Measurements from ENCODE around the gene AR. TPM values are rescaled to one million over a fixed set of nuclear protein-coding genes. Genes with fewer than 3 reads are reported as not detected.

The AR gene
- total RNA-seq, 4 donors from 2014 or later: 2.7 to 6.3 (median 4.3) TPM

- DNase-seq (ENCODE audit: extremely low spot score): no peak
- no peaks in the 10 kb centered on the region for H3K9me3 ChIP-seq
- H3K4me1 ChIP-seq: no peaks in the 10 kb centered on the region
- TF ChIP-seq EP300 (IDR thresholded peaks at IDR 0.05) (no peak), POLR2A (IDR thresholded peaks at IDR 0.05; ENCODE audit: low read depth) (no peak), POLR2AphosphoS5 (IDR thresholded peaks at IDR 0.05) (no peak), CTCF (IDR thresholded peaks at IDR 0.05) (no peak)
- H3K4me3 ChIP-seq: no peak overlapping the region
- intact Hi-C loops (cut with DNase I): no loop called here
- WGBS: 79% methylated on average over 1 of the region's 1 CpG
- no peaks in the 10 kb centered on the region for H3K36me3 ChIP-seq
- H3K27ac ChIP-seq (replicated peaks in 1 of 4): no peak overlapping the region
- no peaks in the 10 kb centered on the region for H3K27me3 ChIP-seq
These were observed 63.6 kb downstream of the AR start for GRCh38 chrX:67607466-67607865.

- H3K4me3 ChIP-seq: no peak overlapping the region
- no peaks in the 10 kb centered on the region for H3K4me1 ChIP-seq
- no peaks in the 10 kb centered on the region for H3K36me3 ChIP-seq
- no peak for DNase-seq (ENCODE audit: extremely low spot score)
- H3K9me3 ChIP-seq: peaks cover 0 to 3% (median 0%) of the 10 kb centered on the region in 4 donors
- TF ChIP-seq POLR2A (IDR thresholded peaks at IDR 0.05; ENCODE audit: low read depth) (no peak), CTCF (IDR thresholded peaks at IDR 0.05) (no peak), EP300 (IDR thresholded peaks at IDR 0.05) (no peak), POLR2AphosphoS5 (IDR thresholded peaks at IDR 0.05) (no peak)
- WGBS: 0% methylated on average over 1 of the region's 1 CpG
- H3K27ac ChIP-seq (replicated peaks in 1 of 4): no peak overlapping the region
- H3K27me3 ChIP-seq: no peaks in the 10 kb centered on the region
- intact Hi-C loops (cut with DNase I): no loop called here
These were observed 66.5 kb downstream of the AR start for GRCh38 chrX:67610282-67610681.

GRCh38 chrX:67612231-67612630, 68.4 kb downstream of the AR start:
- no peak for DNase-seq (ENCODE audit: extremely low spot score)
- WGBS: 43% methylated on average over 3 of the region's 3 CpGs
- H3K36me3 ChIP-seq: no peaks in the 10 kb centered on the region

GRCh38 chrX:67613366-67613765, 69.5 kb downstream of the AR start:
- no peaks in the 10 kb centered on the region for H3K27me3 ChIP-seq
- peaks cover 0 to 5% (median 0%) of the 10 kb centered on the region in 4 donors for H3K9me3 ChIP-seq
- intact Hi-C loops (cut with DNase I): no loop called here
- H3K4me1 ChIP-seq: no peaks in the 10 kb centered on the region
- H3K27ac ChIP-seq (replicated peaks in 1 of 4): no peak overlapping the region
- DNase-seq (ENCODE audit: extremely low spot score): no peak
- no peak overlapping the region for H3K4me3 ChIP-seq
- no peaks in the 10 kb centered on the region for H3K36me3 ChIP-seq
- TF ChIP-seq CTCF (IDR thresholded peaks at IDR 0.05) (no peak), POLR2AphosphoS5 (IDR thresholded peaks at IDR 0.05) (no peak), EP300 (IDR thresholded peaks at IDR 0.05) (no peak), POLR2A (IDR thresholded peaks at IDR 0.05; ENCODE audit: low read depth) (no peak)

More at GRCh38 chrX:67612231-67612630, 68.4 kb downstream of the AR start:
- intact Hi-C loops (cut with DNase I): no loop called here
- TF ChIP-seq POLR2A (IDR thresholded peaks at IDR 0.05; ENCODE audit: low read depth) (no peak), CTCF (IDR thresholded peaks at IDR 0.05) (no peak), EP300 (IDR thresholded peaks at IDR 0.05) (no peak), POLR2AphosphoS5 (IDR thresholded peaks at IDR 0.05) (no peak)
- Histone ChIP-seq H3K27me3 (no peaks in the 10 kb centered on the region), H3K4me1 (no peaks in the 10 kb centered on the region), H3K9me3 (peaks cover 0 to 5% (median 0%) of the 10 kb centered on the region in 4 donors), H3K27ac (replicated peaks in 1 of 4) (no peak overlapping the region), H3K4me3 (no peak overlapping the region)

GRCh38 chrX:67613996-67614395, 70.2 kb downstream of the AR start:
- intact Hi-C loops (cut with DNase I): no loop called here
- peaks cover 0 to 5% (median 0%) of the 10 kb centered on the region in 4 donors for H3K9me3 ChIP-seq
- no peak overlapping the region for H3K4me3 ChIP-seq
- 64% methylated on average over 2 of the region's 2 CpGs for WGBS
- H3K4me1 ChIP-seq: no peaks in the 10 kb centered on the region
- TF ChIP-seq EP300 (IDR thresholded peaks at IDR 0.05) (no peak), POLR2AphosphoS5 (IDR thresholded peaks at IDR 0.05) (no peak), POLR2A (IDR thresholded peaks at IDR 0.05; ENCODE audit: low read depth) (no peak), CTCF (IDR thresholded peaks at IDR 0.05) (no peak)
- no peak overlapping the region for H3K27ac ChIP-seq (replicated peaks in 1 of 4)
- H3K27me3 ChIP-seq: no peaks in the 10 kb centered on the region
- H3K36me3 ChIP-seq: no peaks in the 10 kb centered on the region
- DNase-seq (ENCODE audit: extremely low spot score): no peak

Measured in esophagus muscularis mucosa (tissue), 4 donors.